Gastroesophageal sphincter (tissue), 4 donors: ENCODE data around the gene CIRBP. TPM values are rescaled to one million over a fixed set of nuclear protein-coding genes. Genes with fewer than 3 reads are reported as not detected.
A peak's percentile ranks its signal among the peaks of the same experiment; 100 is the strongest.

ENCODE experiments used
- ATAC-seq: fragments of 150-250 bp; one replicate; pipeline ENCODE4 v1.9.1; 2016; ENCODE audit warnings: mild to moderate bottlenecking, moderate library complexity
- H3K27ac ChIP-seq, 4 donors: fragments of 200-600 bp; sonication (generic) in 3 of 4; 1 replicate in 3 of 4; 2 replicates in 1 of 4; pipeline ENCODE4 v1.5.1; 2016 to 2019
- H3K27me3 ChIP-seq: fragments of 200-600 bp; sonication (generic); one replicate; pipeline ENCODE4 v1.5.1; 2019
- H3K36me3 ChIP-seq, 2 donors: fragments of 200-600 bp; sonication (generic); one replicate each; pipeline ENCODE4 v1.5.1; 2019; ENCODE audit warnings: control low read depth in 1 of 2
- H3K4me1 ChIP-seq, 3 donors: fragments of 200-600 bp; sonication (generic); 1 replicate in 2 of 3; 2 replicates in 1 of 3; pipeline ENCODE4 v1.5.1; 2016 to 2019; ENCODE audit warnings: control low read depth in 2 of 3
- H3K4me3 ChIP-seq, 2 donors: fragments of 200-600 bp; sonication (generic); one replicate each; pipeline ENCODE4 v1.5.1; 2019; ENCODE audit warnings: mild to moderate bottlenecking in 1 of 2, moderate library complexity in 1 of 2
- H3K9me3 ChIP-seq, 3 donors: fragments of 200-600 bp; sonication (generic); one replicate each; pipeline ENCODE4 v1.5.1; 2017 to 2019; ENCODE audit warnings: control low read depth in 2 of 3
- CTCF ChIP-seq, 4 experiments: fragments of 200-600 bp in 2 of 4; fragments of 450-650 bp in 2 of 4; sonication (generic) in 1 of 4; IDR thresholded peaks; one replicate each; pipeline ENCODE4 v1.5.1; 2017 to 2019; ENCODE audit warnings: antibody characterized with exemption in 4 of 4, mild to moderate bottlenecking in 2 of 4, moderate library complexity in 2 of 4
- EP300 ChIP-seq: sonication (generic); formaldehyde crosslinking; IDR thresholded peaks from one replicate; pipeline ENCODE4 v1.6.1; 2017; ENCODE audit warnings: antibody characterized with exemption, mild to moderate bottlenecking
- POLR2A ChIP-seq, 2 donors: fragments of 450-650 bp; IDR thresholded peaks; one replicate each; pipeline ENCODE4 v1.6.1; 2017; ENCODE audit warnings: antibody characterized with exemption in 2 of 2, mild to moderate bottlenecking in 2 of 2, moderate library complexity in 1 of 2
- POLR2AphosphoS5 ChIP-seq: sonication (generic); formaldehyde crosslinking; IDR thresholded peaks from one replicate; pipeline ENCODE4 v1.6.1; 2017; ENCODE audit warnings: antibody characterized with exemption
- WGBS, 2 donors: methylation state at CpG; one replicate each; pipeline ENCODE4 v1.1.5; 2018; ENCODE audit warnings: low coverage in 1 of 2; 5-methylcytosine and 5-hydroxymethylcytosine counted together
- total RNA-seq, 4 donors: library from RNA; depleted of rRNA; stranded (reverse); fragments of >200 nt; gene quantifications; one replicate each; pipeline ENCODE4 v1.1.0, GENCODE V29; 2016

Gene CIRBP
- total RNA-seq, 4 donors from 2014 or later, result 350 to 708 (median 559) TPM

DNA sequence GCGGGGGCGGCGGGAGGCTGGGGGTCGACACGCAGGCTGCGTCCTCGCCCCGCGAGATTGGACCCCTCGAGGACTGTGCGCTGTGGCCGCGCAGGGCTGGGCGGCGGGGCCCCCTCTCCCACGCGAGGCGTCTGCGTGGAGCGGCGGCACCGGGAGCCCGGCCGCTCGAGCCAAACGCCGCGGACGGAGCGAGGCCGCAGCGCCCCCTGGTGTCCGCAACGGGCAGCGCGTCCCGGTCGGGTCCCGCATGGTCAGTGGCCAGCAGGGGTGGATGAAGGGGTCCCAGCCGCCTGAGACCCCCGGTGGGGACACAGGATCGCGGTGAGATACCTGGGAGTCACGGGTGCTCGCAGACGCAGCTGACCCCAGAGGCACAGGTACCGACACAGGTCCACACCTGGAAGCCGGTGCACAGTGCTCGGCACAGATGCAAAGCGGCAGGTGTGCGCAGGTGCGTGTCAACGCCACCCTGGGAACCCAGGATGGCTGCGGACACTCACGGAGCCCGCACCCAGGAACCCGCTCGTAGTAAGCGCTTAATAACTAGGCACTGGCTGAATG, 2.1 kb upstream of the CIRBP start:
- ATAC-seq, result peak; percentile 6
- Histone ChIP-seq H3K9me3 (no peaks in the 10 kb centered on the region), H3K4me3 (peak overlapping the region; percentile 19 to 62), H3K27ac (peak overlapping the region; percentile 45 to 100 (median 94)), H3K27me3 (no peaks in the 10 kb centered on the region), H3K4me1 (peaks cover 4 to 85% (median 65%) of the 10 kb centered on the region in 3 donors), H3K36me3 (peaks cover 0 to 12% of the 10 kb centered on the region in 2 donors)
- TF ChIP-seq EP300, result no peak
- peak in 1 of 2 donors; percentile 28 for TF ChIP-seq POLR2A (IDR thresholded peaks at IDR 0.05)
- TF ChIP-seq CTCF (IDR thresholded peaks at IDR 0.05), result peak in 3 of 4 experiments; percentile 98 to 100 (median 100)
- TF ChIP-seq POLR2AphosphoS5, result peak; percentile 39
- WGBS, 2 donors, result 0% methylated on average over 6 of the region's 59 CpGs; no CpG with 5 or more reads in 1 of the 2 donors

DNA sequence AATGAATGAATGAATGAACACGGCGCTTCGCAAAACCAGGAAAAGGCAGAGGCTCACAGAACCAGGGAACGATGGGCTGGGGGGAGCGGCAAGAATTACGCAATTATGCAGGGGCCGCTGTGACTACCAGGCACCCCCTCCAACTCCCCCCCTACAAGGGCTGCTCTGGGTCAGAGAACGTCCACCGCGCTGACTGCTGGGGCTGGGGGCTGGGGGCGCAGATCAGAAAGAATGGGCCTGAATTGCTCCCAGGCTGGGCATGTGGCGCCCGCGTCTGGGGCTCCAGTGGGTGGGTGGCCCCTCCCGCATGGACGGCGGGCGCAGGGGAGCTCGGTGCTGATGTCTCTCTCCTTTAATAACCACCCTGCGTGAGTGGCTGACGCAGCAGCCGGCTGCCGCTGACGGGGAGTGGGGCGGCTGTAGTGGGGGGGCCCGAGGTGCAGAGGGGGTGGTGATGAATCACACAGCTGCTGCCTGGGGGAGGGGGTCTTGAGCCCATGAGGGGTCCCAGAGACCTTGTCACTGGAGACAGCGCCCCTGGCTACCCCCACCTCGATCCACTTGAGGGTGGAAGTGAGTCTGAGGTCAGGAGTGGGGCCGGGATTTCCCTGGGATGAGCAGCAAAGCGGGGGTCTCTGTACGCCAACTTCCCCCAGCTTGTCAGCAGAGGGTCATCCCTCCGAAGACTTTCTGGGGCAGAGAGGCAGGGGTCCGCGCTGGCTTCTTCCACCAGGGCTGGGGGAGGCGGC, 1.5 kb upstream of the CIRBP start:
- Histone ChIP-seq H3K27ac (peak overlapping the region in 3 of 4 donors; percentile 99 to 100 (median 99)), H3K4me3 (peak overlapping the region in 1 of 2 donors; percentile 62), H3K36me3 (peaks cover 0 to 19% of the 10 kb centered on the region in 2 donors), H3K4me1 (peaks cover 0 to 85% (median 63%) of the 10 kb centered on the region in 3 donors), H3K9me3 (no peaks in the 10 kb centered on the region), H3K27me3 (no peaks in the 10 kb centered on the region)
- ATAC-seq, result no peak
- 0 to 26% methylated on average over 7 to 10 of the region's 35 CpGs for whole genome bisulfite sequencing, 2 donors
- TF ChIP-seq EP300 (no peak), POLR2AphosphoS5 (no peak), POLR2A (IDR thresholded peaks at IDR 0.05) (no peak), CTCF (IDR thresholded peaks at IDR 0.05) (no peak)

- no peak for ATAC-seq
- peak overlapping the region in 1 of 2 donors; percentile 96 for H3K4me3 ChIP-seq
- peaks cover 0 to 85% (median 69%) of the 10 kb centered on the region in 3 donors for H3K4me1 ChIP-seq
- peaks cover 0 to 27% of the 10 kb centered on the region in 2 donors for H3K36me3 ChIP-seq
- H3K9me3 ChIP-seq, result no peaks in the 10 kb centered on the region
- 27 to 54% methylated on average over 4 to 13 of the region's 40 CpGs for WGBS, 2 donors
- TF ChIP-seq CTCF (IDR thresholded peaks at IDR 0.05), result no peak
- no peak for TF ChIP-seq EP300
- no peak for TF ChIP-seq POLR2A (IDR thresholded peaks at IDR 0.05)
- no peak for TF ChIP-seq POLR2AphosphoS5
- peak overlapping the region; percentile 39 to 100 (median 99) for H3K27ac ChIP-seq
- no peaks in the 10 kb centered on the region for H3K27me3 ChIP-seq
Measured at GRCh38 chr19:1268226-1269064, 687 bp upstream of the CIRBP start.

- WGBS, 2 donors, result 0% methylated on average over 12 of the region's 64 CpGs; no CpG with 5 or more reads in 1 of the 2 donors
- Histone ChIP-seq H3K27ac (peak overlapping the region; percentile 77 to 100 (median 99)), H3K27me3 (no peaks in the 10 kb centered on the region), H3K4me3 (peak overlapping the region; percentile 55 to 96), H3K9me3 (no peaks in the 10 kb centered on the region), H3K36me3 (peaks cover 0 to 39% of the 10 kb centered on the region in 2 donors), H3K4me1 (peaks cover 1 to 94% (median 81%) of the 10 kb centered on the region in 3 donors)
- peak; percentile 62 for ATAC-seq
- TF ChIP-seq CTCF (IDR thresholded peaks at IDR 0.05), result no peak
- TF ChIP-seq EP300, result no peak
- TF ChIP-seq POLR2A (IDR thresholded peaks at IDR 0.05), result peak in 1 of 2 donors; percentile 49
- peak; percentile 88 for TF ChIP-seq POLR2AphosphoS5
Measured at GRCh38 chr19:1269478-1270212, 513 bp downstream of the CIRBP start.
